Fibroblast of skin of right quadriceps (primary cell): ENCODE measurements around the gene PIGU.
"Not testable (repeated sequence)": the region's sequence is repeated elsewhere in the genome, so short reads cannot be mapped to it uniquely, and the experiment has no call there.

Experiments used
- DNase-seq: peaks from one replicate; pipeline ENCODE4 v3.0.0-alpha.2; 2013

The PIGU gene

DNA sequence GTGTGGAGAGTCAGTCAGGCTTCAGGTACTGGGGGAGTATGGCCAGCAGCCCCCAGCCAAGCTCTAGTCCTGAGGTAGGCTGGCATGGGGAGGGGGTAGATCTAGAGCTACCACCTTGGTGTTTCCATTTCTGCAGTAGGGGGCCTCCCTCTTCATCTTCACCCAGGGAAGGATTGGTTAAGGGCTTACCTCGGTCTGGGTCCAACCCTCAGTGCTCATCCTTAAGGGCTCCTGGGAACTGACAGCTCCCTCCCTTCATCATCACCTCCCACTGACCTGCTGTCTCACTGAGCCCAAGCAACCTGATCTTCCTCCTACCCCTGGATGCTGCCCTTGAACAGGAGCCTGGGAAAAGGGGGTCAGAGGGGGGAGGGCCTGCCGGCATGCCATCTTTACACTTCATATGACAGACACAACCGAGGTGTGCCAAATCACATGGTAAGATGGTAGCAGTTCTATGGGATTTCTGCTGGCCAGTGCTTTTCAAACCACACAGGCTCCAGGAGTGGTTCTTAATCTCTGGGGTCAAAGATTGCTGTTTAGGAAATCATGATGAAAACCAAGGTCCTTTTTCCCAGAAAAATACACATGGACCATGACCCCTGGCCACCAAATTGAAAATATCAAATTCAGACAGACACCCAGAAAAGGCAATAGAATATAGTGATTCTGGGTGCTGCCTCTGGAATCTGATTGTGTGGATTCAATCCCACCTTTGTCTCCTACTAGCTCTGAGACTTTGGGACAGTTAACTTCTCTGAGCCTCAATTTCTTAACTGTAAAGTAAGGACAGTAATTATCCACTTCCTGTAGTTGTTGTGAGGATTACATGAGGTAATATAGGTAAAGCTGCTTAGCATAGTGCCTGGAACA lies 30.3 kb upstream of the PIGU start:
- no peak for DNase-seq

DNA sequence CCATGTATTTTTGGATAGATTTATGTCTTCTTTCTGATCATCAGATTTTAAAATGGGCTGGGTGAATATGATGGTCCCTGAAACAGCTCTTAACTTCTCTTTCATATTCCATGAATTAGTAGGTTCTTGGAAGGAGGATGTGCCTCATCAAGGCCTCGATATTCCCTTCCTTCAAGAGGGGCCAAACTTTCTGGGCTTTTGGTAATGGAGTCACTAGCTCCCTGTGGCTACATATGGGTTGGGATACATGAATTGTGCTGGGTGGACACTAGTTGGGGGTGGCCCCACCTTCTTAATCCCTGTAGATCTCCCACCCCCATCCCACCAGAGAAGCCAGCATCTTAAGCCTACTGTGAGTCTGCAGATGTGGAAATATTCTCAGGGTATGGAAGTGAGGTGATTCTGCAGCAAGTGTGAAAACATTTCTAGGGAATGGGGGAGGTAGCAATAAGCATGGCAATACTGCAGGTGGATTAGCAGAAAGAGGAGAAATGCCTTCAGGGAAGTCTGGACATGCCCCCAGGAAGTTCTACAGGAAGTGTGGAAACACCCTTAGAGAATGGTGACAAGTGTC lies 29.5 kb upstream of the PIGU start:
- DNase-seq: no peak

DNA sequence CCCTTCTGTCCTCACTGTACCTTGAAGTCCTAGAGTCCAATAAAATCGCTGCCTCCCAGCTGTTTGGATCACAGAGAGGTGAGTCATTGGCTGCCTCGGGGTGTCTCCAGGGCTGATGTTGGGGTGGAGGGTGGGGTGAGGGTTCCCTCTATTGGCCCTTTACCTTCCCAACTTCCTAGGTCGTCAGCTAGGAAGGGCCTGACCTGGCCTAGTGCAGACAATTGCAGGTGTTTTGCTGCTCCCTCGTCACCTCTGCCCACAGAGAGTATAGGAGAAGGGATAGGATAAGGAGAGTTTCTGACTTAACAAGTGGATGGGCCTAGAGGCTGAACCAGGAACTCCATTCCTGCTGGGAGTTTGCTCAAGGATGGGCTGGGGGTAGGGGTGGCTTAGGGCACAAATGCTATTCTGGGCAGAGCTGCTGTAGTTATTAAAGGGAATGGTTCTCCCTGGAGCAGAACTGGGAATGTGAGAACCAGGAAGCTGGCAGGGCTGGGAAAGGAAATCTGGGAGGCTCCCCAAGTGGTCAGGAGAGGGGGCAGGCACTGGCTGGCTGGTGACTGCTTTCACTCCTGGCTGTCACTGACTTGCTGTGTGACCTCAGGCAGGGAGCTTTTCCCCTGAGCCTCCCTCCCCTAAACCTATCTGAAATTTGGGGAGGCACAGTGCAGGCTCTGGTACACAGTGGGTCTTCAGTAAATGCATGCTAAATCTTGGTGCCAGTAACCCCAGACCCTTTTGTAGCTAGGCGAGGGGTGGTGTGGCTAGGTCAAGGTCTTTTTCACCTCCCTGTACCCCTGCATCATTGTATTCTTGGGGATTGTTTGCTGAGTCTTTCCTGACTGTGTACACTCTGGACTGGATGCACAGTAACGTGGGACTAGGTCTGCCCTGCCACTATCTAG lies 28.8 kb upstream of the PIGU start:
- no peak for DNase-seq

DNA sequence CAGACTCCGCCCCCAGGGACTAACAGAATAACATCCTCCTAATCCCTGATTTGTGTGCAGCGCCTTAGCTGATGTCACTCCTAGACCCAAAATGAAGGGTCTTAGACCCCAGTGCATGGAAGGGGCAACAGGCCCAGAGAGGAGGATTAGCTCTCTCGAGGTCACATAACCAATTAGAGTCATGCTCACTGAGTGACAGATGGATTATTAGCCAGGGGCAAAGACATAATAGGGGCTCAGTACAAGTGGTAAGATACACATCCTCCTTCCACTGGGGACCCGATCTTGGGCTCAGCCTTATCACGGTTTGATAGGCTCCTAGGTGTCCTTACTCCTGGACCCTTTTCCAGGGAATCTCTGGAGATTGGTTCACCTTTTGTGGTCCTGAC lies 28.1 kb upstream of the PIGU start:
- no peak for DNase-seq

DNA sequence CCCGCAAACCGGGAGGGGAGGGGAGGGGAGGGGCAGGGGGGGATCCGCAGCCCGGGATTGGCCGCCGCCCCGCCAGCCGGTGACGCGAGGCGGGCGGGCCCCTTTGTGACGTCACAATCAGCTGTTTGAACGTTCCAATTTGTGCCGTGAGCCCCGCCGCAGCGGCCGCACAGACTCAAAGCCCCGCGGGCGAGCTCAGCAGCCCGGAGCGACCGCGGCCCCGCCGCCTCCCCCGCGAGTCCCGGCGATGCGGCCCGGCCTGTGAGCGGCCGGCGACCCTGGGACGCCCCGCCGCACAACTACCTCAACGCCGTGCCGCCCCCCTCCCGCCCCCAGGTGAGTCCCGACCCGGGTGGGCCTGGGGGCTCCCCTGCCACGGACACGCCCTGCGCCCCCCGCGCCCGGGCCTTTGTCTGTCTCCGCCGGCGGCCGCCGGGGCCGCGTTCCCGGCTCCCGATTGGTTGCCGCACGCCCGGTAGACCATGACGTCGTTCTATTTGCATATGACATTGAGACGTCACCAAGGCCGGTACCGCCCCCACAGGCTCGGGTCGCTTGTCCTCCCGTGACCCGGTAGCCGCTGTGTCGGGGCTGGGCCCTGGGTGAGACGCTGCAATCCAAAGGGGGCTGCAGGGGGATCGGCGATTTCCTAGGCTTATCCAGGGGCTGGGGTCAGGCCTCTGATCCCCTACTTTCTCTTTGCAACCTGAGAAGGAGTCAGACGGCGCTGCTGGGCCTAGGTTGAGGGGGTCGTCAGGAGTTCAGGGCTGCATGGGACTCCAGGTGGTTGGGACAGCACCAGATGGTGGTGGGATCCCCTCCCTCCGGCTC lies 27.5 kb upstream of the PIGU start, which contains the start of gene TP53INP2:
TSS of gene TP53INP2 (plus strand) at position 168 of the 831 bp plus-strand sequence. CDS start 4,396 bp downstream, outside the sequence.
- DNase-seq: peak; percentile 87

DNA sequence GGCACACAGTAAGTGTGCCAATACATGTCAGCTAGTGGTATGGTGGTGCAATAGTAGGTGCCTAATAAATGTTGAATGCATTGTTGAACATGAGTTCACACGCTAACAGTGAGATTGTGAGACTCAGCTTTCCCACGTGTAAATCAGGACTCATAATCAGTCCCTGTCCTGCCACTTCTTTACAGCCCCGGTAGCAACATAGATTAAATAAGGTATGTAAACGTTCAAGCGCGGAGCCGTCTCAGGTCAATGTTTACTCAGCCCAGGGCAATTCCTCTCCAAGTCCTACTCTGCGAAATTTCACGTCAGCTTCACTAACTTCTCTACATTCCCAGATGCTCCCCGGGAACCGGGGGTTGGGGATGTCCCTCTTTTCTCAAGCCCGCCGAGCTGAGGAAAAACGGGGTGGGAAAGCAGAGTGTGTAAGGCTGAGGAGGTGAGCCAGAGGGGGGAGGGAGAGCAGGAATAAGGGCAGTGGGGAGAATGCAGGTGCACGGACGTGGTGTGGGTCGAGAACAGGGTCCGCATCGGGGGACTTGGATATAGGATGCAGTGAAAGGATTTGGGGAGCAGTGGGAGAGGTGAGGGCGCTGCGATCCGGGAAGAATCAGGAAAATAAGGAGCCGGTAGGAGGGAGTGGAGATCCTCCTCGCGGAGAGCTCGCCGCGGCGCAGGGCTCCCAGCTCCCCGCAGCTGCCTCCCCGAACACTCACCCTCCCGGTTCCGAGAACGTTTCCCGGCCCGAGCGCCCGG lies 26.7 kb upstream of the PIGU start:
- DNase-seq: no peak

DNA sequence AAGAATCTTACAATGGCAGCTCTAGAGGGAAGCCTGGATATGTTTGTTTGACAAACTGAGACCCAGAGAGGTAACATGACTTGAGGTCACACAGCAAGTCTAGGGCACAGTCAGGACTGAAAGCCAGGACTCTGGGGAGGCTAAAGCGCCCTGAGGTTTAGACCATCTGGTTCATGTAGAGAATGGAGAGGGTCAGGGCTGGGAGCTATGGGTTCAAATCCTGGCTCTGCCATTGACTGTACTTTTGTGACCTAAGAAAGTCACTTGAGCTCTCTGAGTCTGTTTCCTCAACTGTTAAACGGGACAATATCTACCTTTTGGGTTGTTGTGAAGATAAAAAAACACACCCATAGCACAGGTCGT lies 26.1 kb upstream of the PIGU start:
- DNase-seq: no peak

DNA sequence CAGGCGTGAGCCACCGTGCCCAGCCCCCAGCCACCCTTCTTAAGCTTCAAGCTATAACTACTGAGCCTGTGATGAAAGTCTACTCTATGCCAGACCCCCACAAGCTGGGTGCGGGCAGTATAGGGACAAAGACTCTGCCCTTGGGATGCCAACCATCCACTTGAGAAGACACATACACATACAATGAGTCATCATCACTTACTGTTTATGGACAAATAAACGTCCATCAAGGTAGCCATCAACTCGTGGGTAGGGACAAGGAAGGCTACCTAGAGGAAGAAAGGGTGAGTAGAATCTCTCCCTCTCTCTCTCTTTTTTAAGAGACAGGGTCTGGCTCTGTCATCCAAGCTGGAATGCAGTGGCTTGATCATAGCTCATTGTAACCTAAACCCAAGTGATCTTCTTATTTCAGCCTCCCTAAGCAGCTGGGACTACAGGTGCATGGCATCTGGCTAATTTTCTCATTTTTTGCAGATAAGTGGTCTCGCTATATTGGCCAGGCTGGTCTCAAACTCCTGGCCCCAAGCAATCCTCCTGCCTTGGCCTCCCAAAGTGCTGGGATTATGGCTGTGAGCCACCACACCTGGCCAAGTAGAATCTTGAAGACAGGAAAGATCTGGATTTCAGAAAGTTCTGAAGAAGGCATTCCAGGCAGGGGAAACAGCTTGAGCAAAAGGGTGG lies 24.7 kb upstream of the PIGU start:
- DNase-seq: no peak

DNA sequence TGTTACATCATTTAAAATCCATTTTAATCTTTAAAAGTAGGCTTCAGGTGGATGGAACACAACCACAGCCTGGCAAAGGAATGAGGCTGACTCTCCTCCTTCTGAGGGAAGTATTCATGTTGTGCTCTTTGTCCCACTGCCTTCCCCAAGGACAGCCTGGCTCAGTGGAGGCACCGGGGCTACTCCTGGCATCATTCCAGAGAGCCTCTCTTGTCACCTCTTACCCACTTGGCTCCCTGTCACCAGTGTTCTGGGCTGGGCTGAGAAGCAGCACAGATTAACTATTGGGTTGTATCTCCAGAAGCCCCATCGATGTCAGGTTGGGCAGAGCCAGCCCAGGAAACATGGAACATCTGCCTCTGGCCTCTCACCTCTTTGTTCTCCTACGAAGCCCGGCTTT lies 16.5 kb upstream of the PIGU start:
- no peak for DNase-seq

DNA sequence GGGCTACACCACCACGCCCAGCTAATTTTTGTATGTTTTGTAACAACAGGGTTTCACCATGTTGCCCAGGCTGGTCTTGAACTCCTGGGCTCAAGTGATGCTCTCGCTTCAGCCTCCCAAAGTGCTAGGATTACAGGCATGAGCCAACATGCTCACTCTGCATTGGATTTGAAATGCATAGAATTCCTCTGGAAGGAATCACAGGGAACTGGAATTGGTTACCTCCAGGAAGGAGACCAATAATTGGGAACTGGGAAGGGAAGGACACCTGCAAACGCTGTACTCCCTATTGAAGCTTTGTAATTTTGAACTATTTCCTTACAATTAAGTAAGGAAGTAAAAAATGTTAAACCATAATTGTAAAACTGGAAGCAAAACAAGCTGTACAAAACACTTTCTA lies 14.9 kb upstream of the PIGU start:
- DNase-seq: no peak

DNA sequence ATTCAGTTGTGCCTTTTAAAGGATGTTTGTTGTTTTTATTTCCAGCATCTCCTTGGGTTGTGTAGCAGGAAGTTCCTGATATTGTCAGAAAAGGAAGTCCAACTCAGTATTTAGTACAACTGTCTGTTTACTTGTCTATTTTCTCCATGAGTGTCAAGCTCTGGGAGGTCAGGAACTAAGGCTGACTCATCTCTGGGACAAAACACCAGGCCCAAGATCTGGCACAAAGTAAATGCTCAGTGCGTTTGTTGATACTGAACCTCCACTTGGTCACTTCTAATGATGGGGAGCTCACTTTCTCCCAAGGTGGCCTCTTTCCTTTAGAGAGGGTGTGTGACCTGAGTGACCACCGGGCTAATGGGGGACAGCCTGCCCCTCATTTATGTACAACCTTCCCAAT lies 12.6 kb upstream of the PIGU start:
- DNase-seq: no peak

DNA sequence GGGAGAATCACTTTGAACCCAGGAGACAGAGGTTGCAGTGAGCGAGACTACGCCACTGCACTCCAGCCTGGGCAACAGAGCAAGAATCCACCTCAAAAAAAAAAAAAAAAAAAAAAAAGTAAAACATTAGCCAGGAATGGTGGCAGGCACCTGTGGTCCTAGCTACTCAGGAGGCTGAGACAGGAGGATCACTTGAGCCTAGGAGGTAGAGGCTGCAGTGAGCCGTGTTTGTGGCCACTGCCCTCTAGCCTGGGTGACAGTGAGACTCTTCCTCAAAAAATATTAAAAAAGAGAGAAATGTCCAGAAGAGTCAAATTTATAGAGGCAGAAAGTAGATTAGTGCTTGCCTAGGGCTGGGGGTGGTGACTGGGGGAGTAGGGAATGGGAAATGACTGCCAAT lies 6.8 kb upstream of the PIGU start:
- no peak for DNase-seq

DNA sequence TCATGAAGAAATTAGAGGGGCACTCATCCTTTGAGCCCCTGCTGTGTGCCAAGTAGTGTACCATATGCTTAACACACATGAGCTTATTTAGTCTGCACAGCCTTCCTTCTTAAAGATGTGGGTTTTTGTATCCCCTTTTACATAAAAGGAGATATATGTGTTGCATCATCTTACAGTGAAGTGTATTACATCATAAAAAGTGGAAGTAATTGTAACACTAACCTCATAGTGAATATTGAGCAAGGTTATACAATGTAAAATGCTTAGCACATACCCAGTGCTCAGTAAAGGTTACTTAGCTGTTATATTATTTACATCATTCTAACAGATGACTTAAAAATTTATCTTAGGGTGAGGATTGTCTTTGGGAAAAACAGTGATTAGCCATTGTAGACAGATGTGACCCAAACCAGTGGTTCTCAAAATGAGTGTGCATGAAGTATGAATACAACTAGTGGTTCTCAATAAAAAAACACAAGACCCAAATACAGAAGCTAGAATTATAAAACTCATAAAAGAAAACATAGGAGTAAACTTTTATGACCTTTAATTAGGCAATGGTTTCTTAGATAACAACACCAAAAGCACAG lies 3.8 kb upstream of the PIGU start:
- no peak for DNase-seq

DNA sequence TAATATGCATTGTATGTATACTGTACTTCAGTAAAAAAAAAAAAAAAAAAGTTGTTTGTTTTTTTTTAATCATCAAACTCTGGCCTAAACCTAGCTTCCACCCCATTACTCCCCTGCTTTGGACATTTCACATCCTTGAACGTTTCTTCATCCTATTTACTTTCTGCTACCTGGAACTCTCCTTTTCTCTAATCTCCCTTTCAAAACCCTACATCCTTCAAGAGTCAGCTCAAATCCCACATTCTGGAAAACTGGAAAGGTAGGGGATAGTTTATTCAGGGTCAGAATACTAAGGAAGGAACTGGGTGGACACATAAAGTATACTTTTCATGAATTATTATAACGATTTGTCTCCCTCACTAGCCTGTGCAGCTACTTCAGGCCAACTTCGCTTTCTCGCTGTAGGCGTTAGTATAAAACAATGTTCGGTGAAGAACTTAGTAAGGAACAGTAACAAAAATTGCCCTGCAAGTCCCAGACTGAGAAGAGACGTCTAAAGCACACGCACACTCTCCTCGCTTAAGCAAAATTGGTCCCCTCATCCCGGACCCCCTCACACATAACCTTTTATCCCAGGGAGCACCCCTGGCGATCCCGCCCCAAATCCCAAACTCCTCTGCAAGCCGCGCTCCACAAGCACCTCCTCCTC lies 775 bp downstream of the PIGU start:
- DNase-seq: no peak

DNA sequence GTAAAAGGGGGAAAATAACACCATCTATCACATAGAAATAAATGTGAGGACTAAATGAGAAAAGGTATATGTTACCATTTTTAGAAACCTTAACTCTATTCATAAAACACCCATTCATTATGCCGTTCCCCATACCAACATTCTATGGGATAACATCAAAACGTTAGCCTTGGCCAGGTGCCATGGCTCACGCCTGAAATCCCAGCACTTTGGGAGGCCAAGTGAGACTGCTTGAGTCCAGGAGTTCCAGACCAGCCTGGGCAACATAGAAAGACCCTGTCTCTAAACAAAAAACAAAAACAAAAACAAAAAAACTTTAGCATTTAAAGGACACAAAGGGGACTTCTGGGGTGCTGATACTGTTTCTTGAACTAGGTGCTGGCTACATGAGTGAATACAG lies 1.3 kb downstream of the PIGU start:
- DNase-seq: no peak

DNA sequence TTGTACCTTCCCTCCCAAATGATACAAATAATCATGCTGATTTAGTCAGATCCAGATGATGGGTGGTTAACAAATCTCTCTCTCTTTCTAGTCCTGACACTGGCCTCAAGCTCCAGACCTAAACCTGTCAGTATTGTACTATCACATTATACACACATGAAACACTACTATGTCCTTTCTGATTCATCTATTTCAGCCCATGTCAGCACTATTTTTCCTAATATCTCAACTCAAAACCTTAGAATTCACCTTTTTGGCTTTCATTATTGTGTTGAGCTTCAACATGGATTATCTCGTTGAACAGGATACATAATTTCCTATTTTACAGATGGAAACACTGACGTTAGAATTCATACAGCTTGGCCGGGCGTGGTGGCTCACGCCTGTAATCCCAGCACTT lies 3.5 kb downstream of the PIGU start:
- DNase-seq: no peak

DNA sequence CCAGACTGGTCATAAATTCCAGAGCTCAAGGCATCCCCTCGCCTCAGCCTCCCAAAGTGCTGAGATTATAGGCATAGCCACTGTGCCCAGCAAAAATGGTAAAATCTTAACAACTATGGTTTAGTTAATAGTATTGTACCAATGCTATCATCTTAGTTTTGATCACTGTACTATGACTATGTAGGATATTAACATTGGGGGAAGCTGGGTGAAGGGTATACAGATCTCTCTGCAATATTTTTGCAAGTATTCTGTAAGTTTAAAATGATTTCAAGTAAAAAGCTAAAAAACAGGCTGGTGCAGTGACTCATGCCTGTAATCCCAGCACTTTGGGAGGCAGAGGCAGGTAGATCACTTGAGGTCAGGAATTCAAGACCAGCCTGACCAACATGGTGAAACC lies 7.8 kb downstream of the PIGU start:
- no peak for DNase-seq

DNA sequence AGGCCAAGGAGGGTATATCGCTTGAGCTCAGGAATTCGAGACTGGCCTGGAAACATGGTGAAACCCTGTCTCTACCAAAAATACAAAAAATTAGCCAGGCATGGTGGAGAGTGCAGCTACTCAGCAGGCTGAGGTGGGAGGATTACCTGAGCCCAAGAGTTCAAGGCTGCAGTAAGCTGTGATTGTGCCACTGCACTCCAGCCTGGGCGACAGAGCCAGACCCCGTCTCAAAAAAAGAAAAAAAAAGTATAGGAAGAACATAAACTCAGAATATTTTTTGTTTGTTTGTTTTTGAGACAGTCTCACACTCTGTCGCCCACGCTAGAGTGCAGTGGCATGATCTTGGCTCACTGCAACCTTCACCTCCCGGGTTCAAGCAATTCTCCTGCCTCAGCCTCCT lies 12.1 kb downstream of the PIGU start:
- not testable (repeated sequence) for DNase-seq

DNA sequence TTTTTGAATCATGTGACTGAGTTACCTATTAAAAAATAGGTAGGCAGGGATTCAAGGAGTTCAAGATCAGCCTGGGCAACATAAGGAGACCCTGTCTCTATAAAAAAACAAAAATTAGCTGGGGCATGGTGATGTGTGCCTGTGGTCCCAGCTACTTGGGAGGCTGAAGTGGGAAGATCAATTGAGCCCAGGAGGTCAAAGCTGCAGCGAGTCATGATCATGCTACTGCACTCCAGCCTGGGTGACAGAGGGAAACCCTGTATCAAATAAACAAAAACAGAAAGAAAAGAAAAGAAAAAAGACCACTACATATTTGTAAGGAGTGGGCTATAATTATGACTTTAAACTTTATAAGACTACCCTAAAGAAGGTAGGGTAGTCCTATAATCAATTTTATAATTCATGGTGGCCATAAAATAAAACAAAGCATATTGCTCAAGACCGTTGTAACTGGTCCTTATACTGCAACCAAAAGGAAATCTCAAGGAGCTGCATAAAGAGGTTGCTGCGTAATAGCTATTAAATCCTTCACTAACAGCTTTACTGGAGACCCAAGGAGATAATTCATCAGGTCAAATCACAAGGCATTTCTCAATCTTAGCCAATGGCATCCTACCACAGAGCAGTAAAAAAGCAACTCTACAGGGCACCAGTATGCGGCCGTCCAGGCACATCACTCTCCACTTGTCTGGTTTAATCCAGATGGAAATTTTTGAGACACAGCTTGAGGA lies 13.5 kb downstream of the PIGU start:
- DNase-seq: no peak

DNA sequence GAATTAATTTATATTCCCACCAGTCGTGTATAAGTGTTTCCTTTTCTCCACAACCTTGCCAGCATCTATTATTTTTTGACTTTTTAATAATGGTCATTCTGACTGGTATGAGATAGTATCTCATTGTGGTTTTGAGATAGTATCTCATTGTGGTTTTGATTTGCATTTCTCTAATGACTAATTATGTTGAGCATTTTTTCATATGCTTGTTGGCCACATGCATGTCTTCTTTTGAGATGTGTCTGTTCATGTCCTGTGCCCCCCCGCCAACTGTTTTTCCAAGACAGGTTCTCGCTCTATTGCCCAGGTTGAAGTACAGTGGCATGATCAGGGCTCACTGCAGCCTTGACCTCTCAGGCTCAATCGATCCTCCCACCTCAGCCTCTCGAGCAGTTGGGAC lies 15.1 kb downstream of the PIGU start:
- DNase-seq: peak; percentile 48
